ENCODE results near the gene NUDCD3.

NUDCD3 gene

DNA sequence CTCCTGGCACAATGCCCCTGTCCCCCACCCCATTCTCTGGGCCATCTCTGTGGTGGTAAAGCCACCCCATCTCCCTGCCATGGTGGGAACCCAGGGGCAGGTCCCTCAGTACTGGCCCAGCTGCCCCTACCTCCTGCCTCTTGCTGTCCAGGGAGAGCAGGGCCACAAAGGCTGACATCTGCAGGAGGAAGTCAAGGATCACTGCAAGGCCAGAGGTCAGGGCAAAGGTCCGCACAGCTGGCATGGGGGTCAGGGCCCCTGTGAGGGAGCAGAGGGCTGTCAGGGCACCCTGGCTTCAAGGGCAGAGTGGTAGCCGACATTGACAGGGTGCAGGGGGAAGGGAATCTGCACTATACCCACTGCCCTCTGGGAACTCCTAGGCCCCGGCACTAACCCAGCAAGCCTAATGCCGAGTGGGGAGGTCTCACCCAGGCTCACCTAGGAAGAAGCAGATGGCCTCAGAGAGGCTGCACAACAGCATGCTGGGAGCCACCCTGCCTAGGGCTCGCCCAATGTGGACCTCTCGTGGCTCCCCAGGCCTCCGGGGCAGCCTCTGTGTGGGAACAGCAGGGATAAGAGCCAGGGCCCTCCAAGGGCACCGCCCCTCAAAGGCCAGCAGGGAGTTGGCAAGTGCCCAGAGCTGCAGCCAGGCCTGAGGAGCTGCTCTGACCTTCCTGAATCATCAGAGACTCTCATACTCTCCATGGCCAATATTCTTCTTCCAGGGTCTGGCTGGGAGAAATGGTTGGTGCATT is 43.0 kb upstream of the NUDCD3 start:
- Histone ChIP-seq H3K27me3 (ENCODE audit: insufficient read depth, low read length, poor library complexity, severe bottlenecking) (no peaks in the 10 kb centered on the region), H3K79me2 (ENCODE audit: insufficient read depth, low read length) (no peaks in the 10 kb centered on the region), H3K4me2 (ENCODE audit: low read depth, low read length, poor library complexity, severe bottlenecking) (no peak overlapping the region), H3K9ac (ENCODE audit: low read depth, low read length, poor library complexity, severe bottlenecking) (no peak overlapping the region), H3K4me1 (ENCODE audit: insufficient read depth, low read length, poor library complexity, severe bottlenecking) (no peaks in the 10 kb centered on the region), H3K4me3 (ENCODE audit: low read length, poor library complexity, severe bottlenecking) (no peak overlapping the region), H3K9me2 (replicated peaks; ENCODE audit: low read depth, low read length) (no peaks in the 10 kb centered on the region), H4K20me1 (ENCODE audit: insufficient read depth, low read length, poor library complexity, severe bottlenecking) (no peaks in the 10 kb centered on the region), H3F3A (ENCODE audit: low read depth) (no peaks in the 10 kb centered on the region), H3K36me3 (ENCODE audit: insufficient read depth, low read length) (no peaks in the 10 kb centered on the region), H2AFZ (ENCODE audit: low read length) (no peak overlapping the region), H3K9me3 (ENCODE audit: insufficient read depth, low read depth, low read length) (no peaks in the 10 kb centered on the region)
- TF ChIP-seq, protein P1, sequence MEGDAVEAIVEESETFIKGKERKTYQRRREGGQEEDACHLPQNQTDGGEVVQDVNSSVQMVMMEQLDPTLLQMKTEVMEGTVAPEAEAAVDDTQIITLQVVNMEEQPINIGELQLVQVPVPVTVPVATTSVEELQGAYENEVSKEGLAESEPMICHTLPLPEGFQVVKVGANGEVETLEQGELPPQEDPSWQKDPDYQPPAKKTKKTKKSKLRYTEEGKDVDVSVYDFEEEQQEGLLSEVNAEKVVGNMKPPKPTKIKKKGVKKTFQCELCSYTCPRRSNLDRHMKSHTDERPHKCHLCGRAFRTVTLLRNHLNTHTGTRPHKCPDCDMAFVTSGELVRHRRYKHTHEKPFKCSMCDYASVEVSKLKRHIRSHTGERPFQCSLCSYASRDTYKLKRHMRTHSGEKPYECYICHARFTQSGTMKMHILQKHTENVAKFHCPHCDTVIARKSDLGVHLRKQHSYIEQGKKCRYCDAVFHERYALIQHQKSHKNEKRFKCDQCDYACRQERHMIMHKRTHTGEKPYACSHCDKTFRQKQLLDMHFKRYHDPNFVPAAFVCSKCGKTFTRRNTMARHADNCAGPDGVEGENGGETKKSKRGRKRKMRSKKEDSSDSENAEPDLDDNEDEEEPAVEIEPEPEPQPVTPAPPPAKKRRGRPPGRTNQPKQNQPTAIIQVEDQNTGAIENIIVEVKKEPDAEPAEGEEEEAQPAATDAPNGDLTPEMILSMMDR (conservative IDR thresholded peaks at IDR 0.05; ENCODE audit: low read length) = no peak
- TF ChIP-seq EZH2phosphoT487 (IDR thresholded peaks at IDR 0.05; ENCODE audit: borderline replicate concordance) = no peak

DNA sequence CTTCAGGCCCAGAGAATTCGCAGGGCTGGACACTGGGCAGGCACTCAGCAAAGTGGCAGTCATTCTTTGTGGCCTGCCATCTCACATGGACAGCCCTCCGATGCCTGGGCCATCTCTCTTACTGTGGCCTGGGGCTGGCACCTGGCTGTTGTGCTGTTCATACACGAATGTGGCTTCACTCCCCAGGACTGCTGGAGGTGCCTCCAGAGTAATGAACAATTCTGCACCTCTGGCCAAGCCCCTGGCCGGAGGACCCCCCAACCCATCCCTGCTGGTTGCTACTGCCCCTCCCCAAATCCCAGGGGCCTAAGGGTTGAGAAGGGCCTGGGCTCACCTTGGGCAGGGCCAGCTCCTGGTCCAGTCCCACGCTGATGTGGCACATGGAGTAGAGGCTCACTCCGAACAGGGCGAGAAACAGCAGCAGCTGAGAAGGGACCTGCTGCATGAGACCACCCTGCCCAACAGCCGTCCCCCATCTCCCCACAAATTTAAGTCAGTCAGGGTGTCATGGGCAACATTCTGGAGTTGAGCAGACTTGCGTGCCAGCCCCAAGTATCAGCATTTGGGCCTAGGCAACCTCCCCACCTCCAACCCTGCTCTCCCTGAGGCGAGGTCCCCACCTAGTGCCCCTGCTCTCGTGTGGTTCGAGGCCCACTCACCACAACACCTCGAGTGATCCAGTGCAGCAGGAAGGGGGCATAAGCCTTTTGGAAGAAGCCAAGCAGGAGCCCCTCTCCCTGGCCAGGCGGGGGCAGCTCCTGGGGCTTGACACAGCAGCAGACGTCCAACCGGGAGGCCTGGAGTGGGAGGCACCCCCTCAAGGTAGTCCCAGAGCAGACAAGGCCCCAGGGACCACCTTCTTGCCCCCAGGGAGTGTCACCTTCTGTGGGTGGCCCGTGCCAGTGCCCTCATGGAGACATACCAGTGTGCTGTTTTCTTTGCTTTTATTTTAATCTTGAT is 41.2 kb upstream of the NUDCD3 start:
- no peaks in the 10 kb centered on the region for H3F3A ChIP-seq (ENCODE audit: low read depth)

DNA sequence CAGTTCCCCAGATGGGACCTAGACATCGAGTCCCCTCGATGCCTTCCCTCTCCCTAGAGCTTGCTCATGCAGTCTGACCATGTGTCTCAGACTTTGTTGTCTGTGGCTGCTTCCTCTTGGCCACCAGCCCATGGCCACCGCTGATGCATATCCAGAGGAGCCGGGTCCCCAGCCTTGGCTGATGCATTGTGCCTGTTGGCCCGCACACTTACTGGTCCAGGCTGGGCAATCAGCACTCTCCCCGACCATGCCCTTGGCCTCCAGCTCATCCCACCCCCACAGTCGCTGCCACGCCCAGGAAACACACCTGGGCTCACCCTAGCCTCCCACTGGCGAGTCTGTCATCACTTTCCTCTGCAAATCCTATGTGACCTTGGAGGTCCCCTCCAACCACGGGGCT is 40.5 kb upstream of the NUDCD3 start:
- Histone ChIP-seq H4K20me1 (ENCODE audit: insufficient read depth, low read length, poor library complexity, severe bottlenecking) (no peaks in the 10 kb centered on the region), H3F3A (ENCODE audit: low read depth) (no peaks in the 10 kb centered on the region), H3K79me2 (ENCODE audit: insufficient read depth, low read length) (no peaks in the 10 kb centered on the region), H3K36me3 (ENCODE audit: insufficient read depth, low read length) (no peaks in the 10 kb centered on the region), H3K4me3 (ENCODE audit: low read length, poor library complexity, severe bottlenecking) (no peak overlapping the region), H3K4me1 (ENCODE audit: insufficient read depth, low read length, poor library complexity, severe bottlenecking) (no peaks in the 10 kb centered on the region), H3K4me2 (ENCODE audit: low read depth, low read length, poor library complexity, severe bottlenecking) (no peak overlapping the region), H2AFZ (ENCODE audit: low read length) (no peak overlapping the region), H3K27me3 (ENCODE audit: insufficient read depth, low read length, poor library complexity, severe bottlenecking) (no peaks in the 10 kb centered on the region), H3K9ac (ENCODE audit: low read depth, low read length, poor library complexity, severe bottlenecking) (no peak overlapping the region), H3K9me3 (ENCODE audit: insufficient read depth, low read depth, low read length) (no peaks in the 10 kb centered on the region), H3K9me2 (replicated peaks; ENCODE audit: low read depth, low read length) (no peaks in the 10 kb centered on the region)
- TF ChIP-seq, protein P1 (conservative IDR thresholded peaks at IDR 0.05; ENCODE audit: low read length) = no peak
- TF ChIP-seq EZH2phosphoT487 (IDR thresholded peaks at IDR 0.05; ENCODE audit: borderline replicate concordance) = no peak

More for the DNA sequence above, 41.2 kb upstream of the NUDCD3 start:
- Histone ChIP-seq H3K9me3 (ENCODE audit: insufficient read depth, low read depth, low read length) (no peaks in the 10 kb centered on the region), H3K27me3 (ENCODE audit: insufficient read depth, low read length, poor library complexity, severe bottlenecking) (no peaks in the 10 kb centered on the region), H3K4me1 (ENCODE audit: insufficient read depth, low read length, poor library complexity, severe bottlenecking) (no peaks in the 10 kb centered on the region), H4K20me1 (ENCODE audit: insufficient read depth, low read length, poor library complexity, severe bottlenecking) (no peaks in the 10 kb centered on the region), H3K4me2 (ENCODE audit: low read depth, low read length, poor library complexity, severe bottlenecking) (no peak overlapping the region), H3K79me2 (ENCODE audit: insufficient read depth, low read length) (no peaks in the 10 kb centered on the region), H3K9ac (ENCODE audit: low read depth, low read length, poor library complexity, severe bottlenecking) (no peak overlapping the region), H3K4me3 (ENCODE audit: low read length, poor library complexity, severe bottlenecking) (no peak overlapping the region), H3K9me2 (replicated peaks; ENCODE audit: low read depth, low read length) (no peaks in the 10 kb centered on the region), H2AFZ (ENCODE audit: low read length) (no peak overlapping the region), H3K36me3 (ENCODE audit: insufficient read depth, low read length) (no peaks in the 10 kb centered on the region)
- TF ChIP-seq EZH2phosphoT487 (IDR thresholded peaks at IDR 0.05; ENCODE audit: borderline replicate concordance) = no peak
- TF ChIP-seq, protein P1 (conservative IDR thresholded peaks at IDR 0.05; ENCODE audit: low read length) = no peak
